ENCODE measurements around the gene KSR2. TPM values are rescaled to one million over a fixed set of nuclear protein-coding genes. Genes with fewer than 3 reads are reported as not detected.
"Not testable (repeated sequence)": the region's sequence is repeated elsewhere in the genome, so short reads cannot be mapped to it uniquely, and the experiment has no call there.

Gene KSR2
- total RNA-seq, 1 experiment from 2014 or later = not detected

DNA sequence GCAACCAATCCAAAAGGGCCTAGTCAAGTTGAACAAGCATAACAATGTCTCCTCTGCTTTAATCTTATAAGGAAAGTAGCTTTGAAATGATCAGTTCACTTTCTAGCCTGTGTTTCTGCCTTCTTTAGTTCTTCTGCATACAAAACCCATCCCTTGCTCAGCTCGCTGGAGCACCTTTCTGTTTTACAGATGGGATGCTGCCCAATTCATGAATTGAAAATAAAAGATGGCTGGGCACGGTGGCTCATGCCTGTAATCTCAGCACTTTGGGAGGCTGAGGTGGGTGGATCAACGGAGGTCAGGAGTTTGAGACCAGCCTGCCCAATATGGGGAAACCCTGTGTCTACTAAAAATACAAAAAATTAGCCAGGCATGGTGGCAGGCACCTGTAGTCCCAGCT lies 43.2 kb upstream of the KSR2 start:
- TF ChIP-seq CTCF (conservative IDR thresholded peaks at IDR 0.05; ENCODE audit: low read depth, low read length) = no peak
- TF ChIP-seq EZH2 (IDR thresholded peaks at IDR 0.05; ENCODE audit: borderline replicate concordance, low read depth, low read length, poor library complexity, severe bottlenecking) = no peak
- intact Hi-C loops (cut with micrococcal nuclease; ENCODE audit: unreplicated experiment) = no loop called here
- no peaks in the 10 kb centered on the region for H3K9me3 ChIP-seq (ENCODE audit: low read depth, low read length, poor library complexity, severe bottlenecking)
- no peaks in the 10 kb centered on the region for H3K4me1 ChIP-seq (ENCODE audit: insufficient read depth, low read length, poor library complexity, severe bottlenecking)
- CTCF ChIA-PET = no interaction called here
- H3K36me3 ChIP-seq (ENCODE audit: insufficient read depth, low read length, poor library complexity, severe bottlenecking) = no peaks in the 10 kb centered on the region
- no peak overlapping the region for H3K27ac ChIP-seq (ENCODE audit: low read depth, low read length, poor library complexity, severe bottlenecking)
- POLR2A ChIA-PET (ENCODE audit: low non-redundant PET) = no interaction called here
- no peaks in the 10 kb centered on the region for H3K27me3 ChIP-seq (replicated peaks; ENCODE audit: insufficient read depth, low read depth, low read length, poor library complexity)
- no peak for DNase-seq (ENCODE audit: low spot score)
- no TSS peak for BruUV-seq (replicated peaks)
- H3K4me3 ChIP-seq (ENCODE audit: low read depth, low read length, poor library complexity, severe bottlenecking) = no peak overlapping the region

GRCh38 chr12:118011377-118011776 lies 42.6 kb upstream of the KSR2 start:
- BruUV-seq (replicated peaks) = no TSS peak
- no peak for TF ChIP-seq EZH2 (IDR thresholded peaks at IDR 0.05; ENCODE audit: borderline replicate concordance, low read depth, low read length, poor library complexity, severe bottlenecking)
- no peak for TF ChIP-seq CTCF (conservative IDR thresholded peaks at IDR 0.05; ENCODE audit: low read depth, low read length)
- Histone ChIP-seq H3K27me3 (replicated peaks; ENCODE audit: insufficient read depth, low read depth, low read length, poor library complexity) (no peaks in the 10 kb centered on the region), H3K27ac (ENCODE audit: low read depth, low read length, poor library complexity, severe bottlenecking) (no peak overlapping the region), H3K4me1 (ENCODE audit: insufficient read depth, low read length, poor library complexity, severe bottlenecking) (no peaks in the 10 kb centered on the region), H3K9me3 (ENCODE audit: low read depth, low read length, poor library complexity, severe bottlenecking) (no peaks in the 10 kb centered on the region), H3K4me3 (ENCODE audit: low read depth, low read length, poor library complexity, severe bottlenecking) (no peak overlapping the region), H3K36me3 (ENCODE audit: insufficient read depth, low read length, poor library complexity, severe bottlenecking) (no peaks in the 10 kb centered on the region)
- CTCF ChIA-PET = no interaction called here
- intact Hi-C loops (cut with micrococcal nuclease; ENCODE audit: unreplicated experiment) = no loop called here
- DNase-seq (ENCODE audit: low spot score) = no peak
- POLR2A ChIA-PET (ENCODE audit: low non-redundant PET) = no interaction called here

DNA sequence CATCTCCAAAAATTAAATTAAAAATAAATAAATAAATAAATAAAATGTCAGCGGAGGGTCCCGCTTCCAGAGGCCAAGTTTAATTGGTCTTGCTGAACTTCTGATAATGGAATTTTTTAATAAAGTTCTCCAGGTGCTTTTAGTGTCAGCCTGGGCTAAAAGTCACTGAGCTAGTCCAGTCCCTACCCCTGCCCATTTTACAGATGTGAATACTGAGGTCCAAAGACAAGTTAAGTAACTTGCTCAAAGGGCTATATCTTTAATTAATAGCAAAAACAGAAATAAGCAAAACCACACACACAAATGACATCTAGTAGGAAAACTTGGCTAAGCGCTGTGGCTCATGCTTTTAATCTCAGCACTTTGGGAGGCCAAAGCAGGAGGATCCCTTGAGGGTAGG lies 42.1 kb upstream of the KSR2 start:
- Histone ChIP-seq H3K27me3 (replicated peaks; ENCODE audit: insufficient read depth, low read depth, low read length, poor library complexity) (no peaks in the 10 kb centered on the region), H3K27ac (ENCODE audit: low read depth, low read length, poor library complexity, severe bottlenecking) (no peak overlapping the region), H3K4me3 (ENCODE audit: low read depth, low read length, poor library complexity, severe bottlenecking) (no peak overlapping the region), H3K9me3 (ENCODE audit: low read depth, low read length, poor library complexity, severe bottlenecking) (no peaks in the 10 kb centered on the region), H3K4me1 (ENCODE audit: insufficient read depth, low read length, poor library complexity, severe bottlenecking) (no peaks in the 10 kb centered on the region), H3K36me3 (ENCODE audit: insufficient read depth, low read length, poor library complexity, severe bottlenecking) (no peaks in the 10 kb centered on the region)
- ChIA-PET CTCF (no interaction called here), POLR2A (ENCODE audit: low non-redundant PET) (no interaction called here)
- no TSS peak for BruUV-seq (replicated peaks)
- TF ChIP-seq EZH2 (IDR thresholded peaks at IDR 0.05; ENCODE audit: borderline replicate concordance, low read depth, low read length, poor library complexity, severe bottlenecking) (no peak), CTCF (conservative IDR thresholded peaks at IDR 0.05; ENCODE audit: low read depth, low read length) (no peak)
- no peak for DNase-seq (ENCODE audit: low spot score)
- intact Hi-C loops (cut with micrococcal nuclease; ENCODE audit: unreplicated experiment) = no loop called here

GRCh38 chr12:117999806-118000205 lies 31.0 kb upstream of the KSR2 start:
- H3K9me3 ChIP-seq (ENCODE audit: low read depth, low read length, poor library complexity, severe bottlenecking); CTCF ChIA-PET; H3K27ac ChIP-seq (ENCODE audit: low read depth, low read length, poor library complexity, severe bottlenecking); BruUV-seq (replicated peaks); POLR2A ChIA-PET (ENCODE audit: low non-redundant PET); H3K4me3 ChIP-seq (ENCODE audit: low read depth, low read length, poor library complexity, severe bottlenecking); H3K4me1 ChIP-seq (ENCODE audit: insufficient read depth, low read length, poor library complexity, severe bottlenecking); intact Hi-C loops (cut with micrococcal nuclease; ENCODE audit: unreplicated experiment); H3K27me3 ChIP-seq (replicated peaks; ENCODE audit: insufficient read depth, low read depth, low read length, poor library complexity); DNase-seq (ENCODE audit: low spot score); H3K36me3 ChIP-seq (ENCODE audit: insufficient read depth, low read length, poor library complexity, severe bottlenecking): not testable (repeated sequence)

Data from A673 (cell line).